Keratinocyte (primary cell): ENCODE measurements around the gene STARD4. TPM values are rescaled to one million over a fixed set of nuclear protein-coding genes. Genes with fewer than 3 reads are reported as not detected.

Experiments
- DNase-seq: peaks from one replicate; pipeline ENCODE4 v3.0.0-alpha.2; 2011; ENCODE audit warnings: low read depth, missing footprints, low spot score
- FAIRE-seq: peaks from 2 replicates; lab custom pipeline; 2011; peaks lifted over from hg19 to GRCh38; lab: Jason Lieb, UNC
- H2AFZ ChIP-seq: 2 replicates; pipeline ENCODE4 v1.6.0; 2012; ENCODE audit warnings: low read length, control low read depth, inconsistent platforms; ENCODE audit not compliant: control insufficient read depth
- H3K27ac ChIP-seq: 2 replicates; pipeline ENCODE4 v1.5.1; 2011; ENCODE audit warnings: low read length; ENCODE audit not compliant: control insufficient read depth, insufficient read depth
- H3K27me3 ChIP-seq: 3 replicates; pipeline ENCODE4 v1.6.0; 2011; ENCODE audit warnings: low read length; ENCODE audit not compliant: control insufficient read depth, insufficient read depth; ENCODE audit errors: extremely low read depth
- H3K36me3 ChIP-seq, 2 experiments: 2 replicates in 1 of 2; 3 replicates in 1 of 2; pipeline ENCODE4 v1.5.1; 2011; ENCODE audit warnings: low read length in 2 of 2, mild to moderate bottlenecking in 1 of 2; ENCODE audit not compliant: control insufficient read depth in 2 of 2, insufficient read depth in 2 of 2; ENCODE audit errors: extremely low read depth in 1 of 2
- H3K4me1 ChIP-seq: 3 replicates; pipeline ENCODE4 v1.5.1; 2011; ENCODE audit warnings: low read length; ENCODE audit not compliant: control insufficient read depth, insufficient read depth; ENCODE audit errors: extremely low read depth
- H3K4me2 ChIP-seq: 3 replicates; pipeline ENCODE4 v1.6.0; 2011; ENCODE audit warnings: low read depth, low read length; ENCODE audit not compliant: control insufficient read depth, insufficient read depth; ENCODE audit errors: extremely low read depth
- H3K4me3 ChIP-seq, 3 experiments: fragments of 200-600 bp in 1 of 3; sonication (generic) in 1 of 3; 2 replicates in 2 of 3; 3 replicates in 1 of 3; pipeline ENCODE4 v1.5.1; 2011 to 2016; ENCODE audit warnings: low read length in 3 of 3, mild to moderate bottlenecking in 3 of 3, control low read depth in 2 of 3, inconsistent platforms in 1 of 3, low read depth in 1 of 3, mixed read lengths in 1 of 3, mixed run types in 1 of 3, moderate library complexity in 1 of 3; ENCODE audit not compliant: control insufficient read depth in 2 of 3, insufficient read depth in 2 of 3; ENCODE audit errors: extremely low read depth in 1 of 3
- H3K79me2 ChIP-seq: 2 replicates; pipeline ENCODE4 v1.6.0; 2012; ENCODE audit warnings: low read length; ENCODE audit not compliant: control insufficient read depth, insufficient read depth
- H3K9ac ChIP-seq: 3 replicates; pipeline ENCODE4 v1.6.0; 2011; ENCODE audit warnings: low read length; ENCODE audit not compliant: control insufficient read depth, insufficient read depth; ENCODE audit errors: extremely low read depth
- H3K9me1 ChIP-seq: 3 replicates; pipeline ENCODE4 v1.6.0; 2011; ENCODE audit warnings: low read length; ENCODE audit not compliant: control insufficient read depth, insufficient read depth; ENCODE audit errors: extremely low read depth
- H3K9me3 ChIP-seq: 2 replicates; pipeline ENCODE4 v1.5.1; 2012; ENCODE audit warnings: low read depth, low read length; ENCODE audit not compliant: control insufficient read depth
- H4K20me1 ChIP-seq: 3 replicates; pipeline ENCODE4 v1.6.0; 2011; ENCODE audit warnings: low read length; ENCODE audit not compliant: control insufficient read depth, insufficient read depth; ENCODE audit errors: extremely low read depth
- CTCF ChIP-seq, 3 experiments: IDR thresholded peaks in 1 of 3; conservative IDR thresholded peaks in 1 of 3; optimal IDR thresholded peaks in 1 of 3; 2 replicates in 2 of 3; 3 replicates in 1 of 3; pipeline versions ENCODE3 to v1.5.1; 2011; ENCODE audit warnings: low read length in 3 of 3, mild to moderate bottlenecking in 3 of 3, moderate library complexity in 2 of 3, control low read depth in 1 of 3, inconsistent platforms in 1 of 3; ENCODE audit not compliant: insufficient read depth in 2 of 3; ENCODE audit errors: extremely low read depth in 1 of 3
- EZH2 ChIP-seq: IDR thresholded peaks from one replicate; pipeline ENCODE4 v1.6.1; 2012; ENCODE audit warnings: inconsistent platforms, mild to moderate bottlenecking, low read length, moderate library complexity
- dilution Hi-C: fragments of 300-500 bp; cut with MboI; formaldehyde crosslinking; loops from one replicate; pipeline ENCODE4 v1.7.0; 2020; ENCODE audit warnings: low sequenced_read_pairs; ENCODE audit not compliant: extremely low pct_ligation_motif_present
- polyA plus RNA-seq, 5 experiments: library from polyadenylated mRNA; depleted of rRNA in 3 of 5; stranded (reverse) in 3 of 5; stranded (forward) in 1 of 5; unstranded in 1 of 5; fragments of >200 nt; gene quantifications; 1 replicate in 1 of 5; 2 replicates in 3 of 5; 3 replicates in 1 of 5; pipeline versions ENCODE4 v1.2.1 to v1.2.3, GENCODE V29; 2011 to 2012; ENCODE audit warnings: missing spikeins in 2 of 5, low read depth in 1 of 5, low replicate concordance in 1 of 5

Gene STARD4
- polyA plus RNA-seq, 1 donor (not counting 4 experiments of a cell fraction or from before 2014, with no cell fraction given), result 86.4 TPM

GRCh38 chr5:111480346-111480745 lies 32.0 kb downstream of the STARD4 start:
- Histone ChIP-seq H3K36me3 (no peaks in the 10 kb centered on the region), H3K4me2 (no peak overlapping the region), H3K9me1 (no peaks in the 10 kb centered on the region), H3K27ac (no peak overlapping the region), H2AFZ (no peak overlapping the region), H3K9ac (no peak overlapping the region), H3K4me1 (no peaks in the 10 kb centered on the region), H3K9me3 (no peaks in the 10 kb centered on the region), H3K79me2 (no peaks in the 10 kb centered on the region), H4K20me1 (no peaks in the 10 kb centered on the region), H3K4me3 (no peak overlapping the region), H3K27me3 (no peaks in the 10 kb centered on the region)
- FAIRE-seq (no peak), DNase-seq (no peak)
- TF ChIP-seq EZH2 (no peak), CTCF (optimal IDR thresholded peaks at IDR 0.05 in 1 of 3, IDR thresholded peaks at IDR 0.05 in 1 of 3, conservative IDR thresholded peaks at IDR 0.05 in 1 of 3; ENCODE audit: extremely low read depth in 1 of 3, insufficient read depth in 2 of 3, low read length in 3 of 3) (no peak)
- dilution Hi-C loops, result no loop called here

- dilution Hi-C loops, result no loop called here
- no peak for FAIRE-seq
Measured at GRCh38 chr5:111478898-111479297, 33.4 kb downstream of the STARD4 start.

More at GRCh38 chr5:111478898-111479297, 33.4 kb downstream of the STARD4 start:
- Histone ChIP-seq H2AFZ (no peak overlapping the region), H3K9ac (no peak overlapping the region), H3K9me3 (no peaks in the 10 kb centered on the region), H3K36me3 (no peaks in the 10 kb centered on the region), H3K4me2 (no peak overlapping the region), H3K27ac (no peak overlapping the region), H3K9me1 (no peaks in the 10 kb centered on the region), H4K20me1 (no peaks in the 10 kb centered on the region), H3K4me1 (no peaks in the 10 kb centered on the region), H3K4me3 (no peak overlapping the region), H3K79me2 (no peaks in the 10 kb centered on the region), H3K27me3 (no peaks in the 10 kb centered on the region)
- TF ChIP-seq EZH2, result no peak
- TF ChIP-seq CTCF (optimal IDR thresholded peaks at IDR 0.05 in 1 of 3, IDR thresholded peaks at IDR 0.05 in 1 of 3, conservative IDR thresholded peaks at IDR 0.05 in 1 of 3; ENCODE audit: extremely low read depth in 1 of 3, insufficient read depth in 2 of 3, low read length in 3 of 3), result no peak
- DNase-seq, result no peak
